ENCODE results near the gene ZNF735.

GRCh38 chr7:64266341-64266919 is 59.4 kb downstream of the ZNF735 start:
- no peak for TF ChIP-seq PHF8 (IDR thresholded peaks at IDR 0.05; ENCODE audit: borderline replicate concordance, low read length)
- TF ChIP-seq, protein P1, sequence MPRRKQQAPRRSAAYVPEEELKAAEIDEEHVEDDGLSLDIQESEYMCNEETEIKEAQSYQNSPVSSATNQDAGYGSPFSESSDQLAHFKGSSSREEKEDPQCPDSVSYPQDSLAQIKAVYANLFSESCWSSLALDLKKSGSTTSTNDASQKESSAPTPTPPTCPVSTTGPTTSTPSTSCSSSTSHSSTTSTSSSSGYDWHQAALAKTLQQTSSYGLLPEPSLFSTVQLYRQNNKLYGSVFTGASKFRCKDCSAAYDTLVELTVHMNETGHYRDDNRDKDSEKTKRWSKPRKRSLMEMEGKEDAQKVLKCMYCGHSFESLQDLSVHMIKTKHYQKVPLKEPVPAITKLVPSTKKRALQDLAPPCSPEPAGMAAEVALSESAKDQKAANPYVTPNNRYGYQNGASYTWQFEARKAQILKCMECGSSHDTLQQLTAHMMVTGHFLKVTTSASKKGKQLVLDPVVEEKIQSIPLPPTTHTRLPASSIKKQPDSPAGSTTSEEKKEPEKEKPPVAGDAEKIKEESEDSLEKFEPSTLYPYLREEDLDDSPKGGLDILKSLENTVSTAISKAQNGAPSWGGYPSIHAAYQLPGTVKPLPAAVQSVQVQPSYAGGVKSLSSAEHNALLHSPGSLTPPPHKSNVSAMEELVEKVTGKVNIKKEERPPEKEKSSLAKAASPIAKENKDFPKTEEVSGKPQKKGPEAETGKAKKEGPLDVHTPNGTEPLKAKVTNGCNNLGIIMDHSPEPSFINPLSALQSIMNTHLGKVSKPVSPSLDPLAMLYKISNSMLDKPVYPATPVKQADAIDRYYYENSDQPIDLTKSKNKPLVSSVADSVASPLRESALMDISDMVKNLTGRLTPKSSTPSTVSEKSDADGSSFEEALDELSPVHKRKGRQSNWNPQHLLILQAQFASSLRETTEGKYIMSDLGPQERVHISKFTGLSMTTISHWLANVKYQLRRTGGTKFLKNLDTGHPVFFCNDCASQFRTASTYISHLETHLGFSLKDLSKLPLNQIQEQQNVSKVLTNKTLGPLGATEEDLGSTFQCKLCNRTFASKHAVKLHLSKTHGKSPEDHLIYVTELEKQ (CRISPR knock-in tag; IDR thresholded peaks at IDR 0.05): no peak
- no peak for TF ChIP-seq TRIM24 (IDR thresholded peaks at IDR 0.05)
- TF ChIP-seq IRF2 (CRISPR knock-in tag; IDR thresholded peaks at IDR 0.05): no peak
- TF ChIP-seq CREBBP (IDR thresholded peaks at IDR 0.05; ENCODE audit: low read depth, low read length): no peak
- no peak for TF ChIP-seq FOXK2 (conservative IDR thresholded peaks at IDR 0.05 in 1 of 2, IDR thresholded peaks at IDR 0.05 in 1 of 2; ENCODE audit: low read depth in 2 of 2)
- no peak for TF ChIP-seq FOSL1 (tag; conservative IDR thresholded peaks at IDR 0.05)
- TF ChIP-seq ZNF24 (IDR thresholded peaks at IDR 0.05): no peak
- TF ChIP-seq ZNF12 (CRISPR knock-in tag; IDR thresholded peaks at IDR 0.05): no peak
- TF ChIP-seq BDP1 (IDR thresholded peaks at IDR 0.05; ENCODE audit: insufficient read depth, insufficient read length): no peak
- no peak for TF ChIP-seq ILK (tag; IDR thresholded peaks at IDR 0.05; ENCODE audit: borderline replicate concordance, low read depth)
- TF ChIP-seq CTCF (IDR thresholded peaks at IDR 0.05 in 2 of 3, conservative IDR thresholded peaks at IDR 0.05 in 1 of 3; ENCODE audit: insufficient read depth in 2 of 3, low read depth in 1 of 3, low read length in 3 of 3): no peak
- no peak for TF ChIP-seq ATF2 (CRISPR knock-in tag; IDR thresholded peaks at IDR 0.05)
- no peak for TF ChIP-seq THRA (IDR thresholded peaks at IDR 0.05)
